Stimulated activated CD4-positive, alpha-beta T cell treated with anti-CD3 and anti-CD28 coated beads, Interleukin-2, amount 100 ng/mL, for 48 hours (primary cell): ENCODE data around the gene PPP2R5B.

Experiments
- DNase-seq, 2 donors: peaks; one replicate each; pipeline ENCODE4 v3.0.0-alpha.2; 2020

The PPP2R5B gene

DNA sequence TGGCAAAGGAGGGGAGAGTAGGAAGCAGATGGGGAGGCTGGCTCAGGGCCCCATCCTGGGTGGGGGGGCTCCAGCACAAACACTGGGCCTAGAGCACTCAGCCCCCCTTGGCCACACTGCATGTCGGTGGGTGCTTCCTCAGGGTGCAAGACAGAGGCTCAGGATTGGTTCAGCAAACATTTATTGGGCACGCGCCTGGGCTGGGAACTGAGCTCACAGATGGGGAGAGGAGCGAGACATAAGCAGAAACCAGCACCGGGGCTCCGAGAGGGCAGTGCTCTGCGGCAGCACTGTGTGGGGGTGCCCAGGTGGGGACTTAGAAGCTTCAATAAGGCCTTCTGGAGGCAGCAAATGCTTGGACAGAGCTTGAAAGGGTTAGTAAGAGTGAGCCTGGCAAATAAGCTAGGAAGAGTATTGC is 34.0 kb upstream of the PPP2R5B start:
- no peak for DNase-seq

DNA sequence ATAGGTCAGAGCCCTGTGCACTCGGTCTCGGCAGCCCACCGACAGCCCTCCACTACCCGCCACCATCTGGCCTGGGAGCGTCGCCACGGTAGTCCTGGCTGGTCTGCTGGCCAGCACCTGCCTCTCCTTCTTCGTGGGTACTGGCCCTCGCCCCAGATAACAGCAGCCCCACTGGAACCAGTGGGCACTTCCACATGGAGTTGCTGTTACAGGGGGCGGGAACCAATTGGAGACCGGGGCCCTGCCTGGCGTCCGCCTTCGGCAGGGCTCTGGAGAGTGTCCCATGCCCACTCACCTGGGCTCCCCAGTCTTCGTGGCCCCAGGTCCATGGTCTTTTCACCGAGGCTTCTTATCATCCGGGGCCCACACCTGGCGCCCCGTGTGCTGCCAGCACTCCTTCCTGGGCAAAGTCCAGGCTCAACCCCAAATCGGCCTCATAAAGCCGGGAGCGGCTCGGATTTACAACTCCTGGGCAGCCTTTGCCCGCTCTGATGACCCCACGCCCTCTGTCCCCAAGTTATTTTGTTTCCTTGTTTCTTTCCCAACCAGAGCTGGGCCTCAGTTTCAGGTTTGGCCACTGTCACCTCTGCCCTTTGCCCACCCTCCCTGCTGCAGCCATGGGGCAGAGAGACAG is 33.2 kb upstream of the PPP2R5B start:
- no peak for DNase-seq

GRCh38 chr11:64891880-64892279 is 32.6 kb upstream of the PPP2R5B start:
- DNase-seq, result no peak

DNA sequence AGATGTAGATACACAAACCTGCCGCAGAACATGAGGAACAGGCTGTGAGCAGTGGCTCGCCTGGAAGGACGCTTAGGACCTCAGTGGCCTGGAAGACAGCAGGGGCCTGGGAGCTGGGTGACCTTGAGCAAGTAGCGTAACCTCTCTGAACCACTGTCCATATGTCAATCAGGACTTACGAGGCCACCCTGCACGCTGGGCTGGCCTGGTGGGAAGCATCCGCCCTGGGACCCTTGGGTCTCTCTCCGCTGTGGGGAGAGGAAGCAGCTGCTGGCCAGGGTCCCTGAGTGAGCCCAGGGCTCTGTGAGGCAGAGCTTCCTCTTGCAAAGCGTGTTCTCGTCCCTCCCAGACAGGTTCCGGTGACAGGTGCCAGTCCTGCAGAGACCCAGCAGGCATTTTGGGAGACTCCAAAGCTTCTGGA is 32.1 kb upstream of the PPP2R5B start:
- DNase-seq, result no peak

DNA sequence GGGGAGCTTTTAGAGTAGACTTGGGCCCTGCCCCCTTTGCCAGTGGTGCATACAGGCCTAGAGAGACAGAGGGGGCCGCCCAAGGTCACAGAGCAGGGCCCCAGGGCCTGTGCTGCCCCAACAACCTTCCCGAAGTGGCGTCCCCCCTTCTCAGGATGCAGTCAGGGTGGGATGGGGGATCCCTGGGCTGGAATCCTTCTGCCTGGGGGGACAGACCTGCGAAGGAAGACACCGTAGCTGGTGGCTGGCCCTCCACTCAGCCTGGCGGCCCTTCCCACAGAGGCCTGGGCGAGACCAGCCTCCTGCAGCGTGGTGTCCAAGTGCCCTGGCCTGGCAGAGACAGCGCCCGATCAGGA is 31.7 kb upstream of the PPP2R5B start:
- no peak for DNase-seq

GRCh38 chr11:64893194-64894069 is 31.1 kb upstream of the PPP2R5B start:
- no peak for DNase-seq

DNA sequence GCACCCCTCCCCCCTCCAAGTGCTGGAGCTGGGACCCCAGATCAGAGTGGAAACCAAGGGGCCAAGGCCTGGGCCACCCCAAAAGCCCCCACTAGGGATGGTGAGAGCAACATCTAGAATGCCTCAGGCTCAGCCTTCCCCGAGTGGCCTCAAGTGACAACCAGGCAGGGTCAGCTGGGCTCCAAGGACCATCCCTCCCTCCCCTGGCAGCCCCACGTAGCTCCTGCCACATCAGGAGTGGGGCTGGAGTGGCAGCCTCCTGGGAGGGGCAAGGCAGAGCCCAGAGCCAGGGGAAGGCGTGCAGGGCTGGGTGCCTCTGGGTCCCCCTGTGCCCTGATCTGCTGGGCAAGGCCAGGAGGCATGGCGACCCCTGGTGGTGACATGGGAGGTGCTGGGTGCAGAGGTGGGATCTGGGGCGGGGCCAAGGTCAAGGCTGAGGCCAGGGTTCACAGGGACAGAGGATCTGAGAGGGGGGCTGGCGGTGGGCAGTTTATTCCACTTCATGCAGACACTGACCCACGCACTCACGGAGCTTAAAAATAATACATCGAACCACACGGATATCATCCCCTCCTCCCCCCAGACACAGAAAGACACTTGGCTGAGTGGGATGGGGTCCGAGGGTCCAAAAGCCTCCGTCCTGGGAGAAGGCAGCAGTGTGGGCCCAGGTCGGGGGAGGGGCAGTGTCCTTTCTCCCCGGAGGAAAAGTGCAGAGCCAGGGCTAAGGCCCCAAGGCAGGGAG is 30.2 kb upstream of the PPP2R5B start:
- DNase-seq, result peak; percentile 95 to 98

GRCh38 chr11:64894812-64895452 is 29.6 kb upstream of the PPP2R5B start:
- DNase-seq, result no peak

DNA sequence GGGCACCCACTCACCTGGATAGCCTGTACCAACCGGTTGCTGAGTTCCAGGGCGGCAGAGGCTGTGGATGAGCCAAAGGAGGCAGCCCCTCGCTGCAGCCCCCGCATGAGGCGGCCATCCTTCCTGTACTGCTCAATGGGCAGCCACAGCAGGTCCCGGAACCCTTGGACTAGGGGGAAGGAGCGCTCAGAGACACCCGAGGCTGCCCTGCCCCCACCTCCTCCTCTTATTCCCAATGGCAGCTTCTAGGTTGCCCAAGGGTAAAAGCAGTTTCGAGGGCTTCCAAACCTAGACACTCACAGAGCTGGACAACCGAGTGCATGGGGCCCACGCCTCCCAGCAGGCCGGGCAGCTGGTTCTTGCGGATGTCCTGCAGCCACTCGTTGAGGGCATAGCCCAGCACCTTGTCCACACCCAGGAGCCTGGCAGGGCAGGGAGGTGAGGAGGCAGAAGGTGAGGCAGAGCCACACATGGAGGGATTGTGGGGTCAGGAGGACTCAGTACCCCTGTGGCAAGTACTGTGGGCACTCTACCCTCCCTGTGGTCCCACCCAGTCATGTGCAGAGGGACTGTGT is 28.0 kb upstream of the PPP2R5B start:
- no peak for DNase-seq

- no peak for DNase-seq
Measured at GRCh38 chr11:64897381-64898075, 27.0 kb upstream of the PPP2R5B start.

GRCh38 chr11:64898076-64898445 is 26.4 kb upstream of the PPP2R5B start:
- DNase-seq, result no peak

- no peak for DNase-seq
Measured at GRCh38 chr11:64898541-64898940, 25.9 kb upstream of the PPP2R5B start.

- DNase-seq, result peak; percentile 56 to 61
Measured at GRCh38 chr11:64900263-64900678, 24.2 kb upstream of the PPP2R5B start.

- DNase-seq, result no peak
Measured at GRCh38 chr11:64900774-64901173, 23.7 kb upstream of the PPP2R5B start.

GRCh38 chr11:64902102-64902900 is 22.2 kb upstream of the PPP2R5B start:
- DNase-seq, result no peak

- no peak for DNase-seq
Measured at GRCh38 chr11:64903291-64903833, 21.1 kb upstream of the PPP2R5B start.

GRCh38 chr11:64905516-64906313 is 18.8 kb upstream of the PPP2R5B start:
- no peak for DNase-seq

DNA sequence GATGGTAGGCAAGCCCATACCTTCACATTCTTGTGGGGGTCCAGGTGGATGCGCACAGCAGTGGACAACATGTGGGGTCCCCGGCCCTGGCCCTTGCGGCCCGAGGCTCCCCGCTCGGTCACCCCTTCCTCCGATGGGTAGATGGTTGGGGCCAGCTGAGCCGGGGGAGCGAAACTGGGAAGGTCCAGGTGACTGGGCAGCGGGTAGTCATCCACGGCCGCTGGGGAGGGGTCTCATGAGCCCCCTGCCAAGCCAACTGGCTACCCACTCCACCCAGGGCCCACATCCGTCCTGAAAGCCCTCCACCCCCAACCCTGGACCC is 18.2 kb upstream of the PPP2R5B start:
- no peak for DNase-seq

DNA sequence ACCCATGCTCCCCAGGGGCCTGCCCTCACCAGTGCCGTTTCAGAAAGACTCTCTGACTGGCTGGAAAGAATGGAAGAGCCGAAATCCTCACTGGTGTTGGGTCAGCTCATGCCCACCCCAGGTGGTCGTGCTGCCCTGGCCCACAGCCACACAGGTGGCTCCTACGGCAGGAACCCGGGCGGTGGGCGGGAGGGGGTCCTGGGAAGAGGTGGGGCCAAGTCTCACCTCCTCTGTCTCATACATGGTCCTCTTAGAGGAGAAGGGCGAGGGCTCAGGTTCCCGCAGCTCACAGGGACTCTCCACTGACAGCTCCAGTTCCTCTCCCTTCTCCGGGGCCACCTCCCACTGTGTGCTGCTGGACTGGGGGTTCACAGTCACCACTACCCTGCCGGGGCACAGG is 15.7 kb upstream of the PPP2R5B start:
- no peak for DNase-seq

DNA sequence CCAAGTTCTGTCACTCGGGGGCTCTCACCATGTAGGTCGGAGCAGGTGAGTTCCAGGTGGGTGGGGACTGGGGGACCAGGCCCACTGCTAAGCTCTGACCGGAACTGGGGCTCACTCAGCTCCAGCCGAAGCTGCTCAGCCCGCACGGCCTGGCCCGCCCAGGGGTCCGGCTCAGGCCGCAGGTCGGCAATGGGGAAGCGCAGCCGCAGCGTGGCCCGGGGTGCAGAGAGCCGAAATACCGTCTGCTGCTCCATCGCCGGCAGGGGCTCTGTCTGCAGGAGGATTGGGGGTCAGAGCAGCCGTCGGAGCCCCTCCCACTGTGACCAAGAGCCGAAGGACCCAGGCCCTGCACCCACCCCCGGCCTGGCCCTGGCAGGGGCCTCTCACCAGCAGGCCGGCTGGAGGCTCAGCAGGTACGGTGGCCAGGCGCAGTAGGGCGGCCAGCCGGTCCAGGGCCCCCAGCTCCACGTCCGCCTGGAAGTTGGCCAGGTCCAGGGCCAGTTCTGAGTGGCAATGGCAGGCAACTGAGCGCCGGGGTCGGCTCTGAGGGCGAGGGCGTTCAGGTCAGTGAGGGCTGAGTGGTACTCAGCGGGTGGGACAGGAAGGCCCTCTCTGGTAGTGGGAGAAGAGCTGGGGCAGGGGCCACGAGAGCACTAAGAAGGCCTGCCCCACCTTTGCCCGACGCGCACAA is 14.7 kb upstream of the PPP2R5B start:
- DNase-seq, result no peak
